Measurements from ENCODE around the gene ALKBH5.

DNA sequence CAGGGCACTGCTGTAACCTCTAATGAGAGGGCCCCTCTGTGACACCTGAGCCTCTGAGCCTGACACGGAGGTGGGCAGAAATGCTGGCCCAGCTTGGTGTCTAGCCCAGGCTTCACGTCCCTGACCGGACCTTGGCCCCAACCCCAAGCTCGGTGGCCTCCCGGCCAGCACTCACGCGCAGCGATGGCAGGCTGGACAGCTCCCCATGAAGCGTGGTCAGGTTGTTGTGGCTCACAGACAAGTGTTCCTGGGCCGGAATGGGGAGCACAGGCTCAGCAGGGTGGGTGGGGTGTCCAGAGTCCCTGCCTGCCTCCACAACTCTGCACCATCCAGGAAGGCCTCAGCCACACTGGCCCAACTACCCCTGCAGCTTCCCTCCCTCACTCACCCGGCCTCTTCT lies 72.7 kb downstream of the ALKBH5 start:
- no peak for TF ChIP-seq POLR2A (IDR thresholded peaks at IDR 0.05)
- TF ChIP-seq, protein P1, sequence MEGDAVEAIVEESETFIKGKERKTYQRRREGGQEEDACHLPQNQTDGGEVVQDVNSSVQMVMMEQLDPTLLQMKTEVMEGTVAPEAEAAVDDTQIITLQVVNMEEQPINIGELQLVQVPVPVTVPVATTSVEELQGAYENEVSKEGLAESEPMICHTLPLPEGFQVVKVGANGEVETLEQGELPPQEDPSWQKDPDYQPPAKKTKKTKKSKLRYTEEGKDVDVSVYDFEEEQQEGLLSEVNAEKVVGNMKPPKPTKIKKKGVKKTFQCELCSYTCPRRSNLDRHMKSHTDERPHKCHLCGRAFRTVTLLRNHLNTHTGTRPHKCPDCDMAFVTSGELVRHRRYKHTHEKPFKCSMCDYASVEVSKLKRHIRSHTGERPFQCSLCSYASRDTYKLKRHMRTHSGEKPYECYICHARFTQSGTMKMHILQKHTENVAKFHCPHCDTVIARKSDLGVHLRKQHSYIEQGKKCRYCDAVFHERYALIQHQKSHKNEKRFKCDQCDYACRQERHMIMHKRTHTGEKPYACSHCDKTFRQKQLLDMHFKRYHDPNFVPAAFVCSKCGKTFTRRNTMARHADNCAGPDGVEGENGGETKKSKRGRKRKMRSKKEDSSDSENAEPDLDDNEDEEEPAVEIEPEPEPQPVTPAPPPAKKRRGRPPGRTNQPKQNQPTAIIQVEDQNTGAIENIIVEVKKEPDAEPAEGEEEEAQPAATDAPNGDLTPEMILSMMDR (IDR thresholded peaks at IDR 0.05), result no peak

All from heart left ventricle (tissue), 13 donors.